ACC112 (cell line): ENCODE data around the gene ATP5PD.

Experiments
- H2AFZ ChIP-seq: fragments of 200-600 bp; sonication (generic); one replicate; pipeline ENCODE4 v1.6.0; 2017; ENCODE audit warnings: antibody characterized with exemption, low read length; ENCODE audit not compliant: unreplicated experiment
- H3K27ac ChIP-seq: fragments of 200-600 bp; sonication (generic); 2 replicates; pipeline ENCODE4 v1.5.1; 2014; ENCODE audit warnings: low read depth, mild to moderate bottlenecking, antibody characterized with exemption, low read length, moderate library complexity
- H3K27me3 ChIP-seq: fragments of 200-600 bp; sonication (generic); 2 replicates; pipeline ENCODE4 v1.6.1; 2014; ENCODE audit warnings: mild to moderate bottlenecking, antibody characterized with exemption, low read length, moderate library complexity, mixed read lengths; ENCODE audit not compliant: insufficient read depth
- H3K36me3 ChIP-seq: fragments of 200-600 bp; sonication (generic); 2 replicates; pipeline ENCODE4 v1.6.1; 2016; ENCODE audit warnings: mild to moderate bottlenecking, antibody characterized with exemption, low read length, moderate library complexity, mixed read lengths; ENCODE audit not compliant: insufficient read depth
- H3K4me1 ChIP-seq: fragments of 200-600 bp; sonication (generic); one replicate; pipeline ENCODE4 v1.6.1; 2016; ENCODE audit warnings: low read length, mixed read lengths; ENCODE audit not compliant: insufficient read depth, unreplicated experiment, control insufficient read depth
- H3K4me3 ChIP-seq: fragments of 200-600 bp; sonication (generic); 2 replicates; pipeline ENCODE4 v1.5.1; 2014; ENCODE audit warnings: mild to moderate bottlenecking, low read depth, low read length
- H3K79me2 ChIP-seq: fragments of 200-600 bp; sonication (generic); one replicate; pipeline ENCODE4 v1.6.0; 2016; ENCODE audit warnings: low read length; ENCODE audit not compliant: control insufficient read depth, unreplicated experiment, insufficient read depth

Gene ATP5PD

DNA sequence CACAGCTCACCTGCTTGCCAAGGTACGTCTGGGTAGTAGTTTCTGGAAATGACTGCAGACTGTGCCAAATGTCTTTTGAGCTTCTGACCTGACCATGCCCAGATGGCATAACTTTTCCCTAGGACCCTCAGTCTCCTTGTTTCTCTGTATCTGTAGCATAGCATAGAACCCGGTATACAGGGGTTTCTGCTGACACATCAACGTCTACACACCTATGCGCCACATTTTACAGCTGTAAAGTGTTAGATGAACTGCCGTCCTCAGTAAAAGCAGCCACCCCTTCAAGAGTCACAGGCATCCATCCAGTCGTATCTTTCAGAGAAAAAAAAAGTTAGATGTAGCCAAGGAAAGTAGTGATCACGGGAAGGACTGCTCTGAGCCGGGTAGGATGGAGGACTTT, 17.7 kb upstream of the ATP5PD start:
- H3K4me1 ChIP-seq, result peaks cover 6% of the 10 kb centered on the region
- no peak overlapping the region for H3K4me3 ChIP-seq
- H3K27me3 ChIP-seq, result no peaks in the 10 kb centered on the region
- no peaks in the 10 kb centered on the region for H3K79me2 ChIP-seq
- peaks cover 5% of the 10 kb centered on the region; the same call in 1 of the 2 replicates for H3K36me3 ChIP-seq
- no peak overlapping the region for H3K27ac ChIP-seq
- H2AFZ ChIP-seq, result no peak overlapping the region

DNA sequence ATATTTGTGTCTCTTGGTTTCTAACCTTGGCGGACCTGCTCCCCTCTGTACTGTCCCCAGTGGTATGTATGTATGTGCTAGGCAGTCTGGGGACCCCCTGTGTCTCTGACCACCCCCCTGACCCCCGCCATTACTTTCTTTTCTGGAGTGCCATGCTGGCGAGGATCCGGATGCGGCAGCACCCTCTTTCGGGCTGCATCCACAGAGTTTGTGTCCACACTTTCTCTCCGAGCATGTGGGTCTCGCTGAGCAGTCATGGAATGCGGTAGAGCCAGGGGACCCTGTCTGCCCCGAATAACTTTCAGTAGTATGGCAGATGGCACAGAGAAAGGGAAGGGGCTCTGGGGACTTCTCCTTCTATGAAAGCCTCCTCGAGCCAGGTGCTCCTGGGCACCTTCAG, 17.3 kb upstream of the ATP5PD start:
- Histone ChIP-seq H3K4me1 (peaks cover 6% of the 10 kb centered on the region), H3K4me3 (no peak overlapping the region), H3K79me2 (no peaks in the 10 kb centered on the region), H2AFZ (no peak overlapping the region), H3K27me3 (no peaks in the 10 kb centered on the region), H3K36me3 (peaks cover 5% of the 10 kb centered on the region; the same call in 1 of the 2 replicates), H3K27ac (no peak overlapping the region)

DNA sequence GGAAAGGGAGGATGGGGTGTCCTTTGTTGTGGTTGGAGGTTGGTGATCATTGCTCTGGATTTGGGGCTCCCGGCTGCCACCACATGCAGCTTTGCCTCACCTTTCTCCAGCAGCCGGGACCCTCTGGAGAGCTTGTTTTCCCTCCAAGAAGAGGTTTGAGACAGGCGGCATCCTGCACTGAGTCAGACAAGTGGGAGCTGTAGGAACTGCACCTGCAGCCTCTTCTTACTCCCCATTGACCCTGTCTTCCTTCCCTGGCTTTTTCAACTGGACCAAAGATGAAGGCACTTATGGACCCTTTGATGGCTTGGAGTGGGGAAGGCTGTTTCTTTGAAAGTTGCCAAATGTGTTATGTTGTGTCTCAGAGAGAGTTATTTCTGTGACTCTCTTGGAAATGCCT, 16.9 kb upstream of the ATP5PD start:
- Histone ChIP-seq H3K4me3 (no peak overlapping the region), H3K27ac (no peak overlapping the region), H3K27me3 (no peaks in the 10 kb centered on the region), H3K4me1 (peaks cover 6% of the 10 kb centered on the region), H2AFZ (no peak overlapping the region), H3K36me3 (peaks cover 5% of the 10 kb centered on the region; the same call in 1 of the 2 replicates), H3K79me2 (no peaks in the 10 kb centered on the region)

- Histone ChIP-seq H3K27me3 (no peaks in the 10 kb centered on the region), H3K79me2 (no peaks in the 10 kb centered on the region), H3K4me1 (peaks cover 6% of the 10 kb centered on the region), H3K27ac (no peak overlapping the region), H2AFZ (no peak overlapping the region), H3K4me3 (no peak overlapping the region), H3K36me3 (peaks cover 5% of the 10 kb centered on the region; the same call in 1 of the 2 replicates)
Measured at GRCh38 chr17:75063201-75063600, 16.4 kb upstream of the ATP5PD start.

GRCh38 chr17:75061618-75062017, 14.8 kb upstream of the ATP5PD start:
- H3K36me3 ChIP-seq, result peaks cover 5% of the 10 kb centered on the region; the same call in 1 of the 2 replicates

GRCh38 chr17:75061055-75061438, 14.3 kb upstream of the ATP5PD start:
- H3K36me3 ChIP-seq, result peaks cover 5% of the 10 kb centered on the region
- peaks cover 6% of the 10 kb centered on the region for H3K4me1 ChIP-seq
- no peak overlapping the region for H3K27ac ChIP-seq
- H2AFZ ChIP-seq, result no peak overlapping the region
- H3K27me3 ChIP-seq, result no peaks in the 10 kb centered on the region
- no peak overlapping the region for H3K4me3 ChIP-seq
- no peaks in the 10 kb centered on the region for H3K79me2 ChIP-seq

More at GRCh38 chr17:75061618-75062017, 14.8 kb upstream of the ATP5PD start:
- Histone ChIP-seq H3K4me1 (peaks cover 6% of the 10 kb centered on the region), H3K27me3 (no peaks in the 10 kb centered on the region), H3K4me3 (no peak overlapping the region), H3K79me2 (no peaks in the 10 kb centered on the region), H3K27ac (no peak overlapping the region), H2AFZ (no peak overlapping the region)

DNA sequence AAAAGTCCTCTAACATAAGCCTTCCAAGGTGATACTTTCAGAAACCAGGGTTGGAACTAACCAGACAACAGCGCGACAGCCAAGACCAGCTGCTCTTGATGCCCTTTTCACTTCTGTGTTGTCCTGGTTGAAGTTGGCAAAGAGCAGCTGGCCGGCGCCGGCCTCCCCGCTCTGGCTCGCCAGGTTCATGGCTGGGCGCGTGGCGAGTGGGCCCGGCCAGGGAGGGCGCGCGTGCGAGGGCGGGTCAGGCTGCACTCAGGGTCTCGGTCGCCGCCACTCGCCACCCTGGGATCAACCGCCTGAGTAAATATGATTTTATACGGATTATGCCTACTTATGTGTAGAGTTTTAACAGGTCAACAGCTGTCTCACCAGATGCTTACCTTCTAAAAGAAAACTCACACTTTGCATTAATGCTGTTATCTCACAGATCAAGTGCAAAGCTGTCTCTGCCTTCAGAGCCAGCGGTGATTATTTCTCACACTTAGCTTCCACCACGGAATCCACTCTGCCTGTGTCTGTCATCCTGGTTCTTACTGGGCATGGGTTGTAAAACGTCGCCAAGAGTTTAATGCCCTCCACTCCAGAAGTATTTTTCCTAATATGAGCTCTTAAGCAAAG, 13.8 kb upstream of the ATP5PD start:
- Histone ChIP-seq H3K4me1 (peaks cover 3% of the 10 kb centered on the region), H3K27ac (no peak overlapping the region), H3K79me2 (no peaks in the 10 kb centered on the region), H3K4me3 (no peak overlapping the region), H3K27me3 (no peaks in the 10 kb centered on the region), H3K36me3 (peaks cover 5% of the 10 kb centered on the region), H2AFZ (no peak overlapping the region)

DNA sequence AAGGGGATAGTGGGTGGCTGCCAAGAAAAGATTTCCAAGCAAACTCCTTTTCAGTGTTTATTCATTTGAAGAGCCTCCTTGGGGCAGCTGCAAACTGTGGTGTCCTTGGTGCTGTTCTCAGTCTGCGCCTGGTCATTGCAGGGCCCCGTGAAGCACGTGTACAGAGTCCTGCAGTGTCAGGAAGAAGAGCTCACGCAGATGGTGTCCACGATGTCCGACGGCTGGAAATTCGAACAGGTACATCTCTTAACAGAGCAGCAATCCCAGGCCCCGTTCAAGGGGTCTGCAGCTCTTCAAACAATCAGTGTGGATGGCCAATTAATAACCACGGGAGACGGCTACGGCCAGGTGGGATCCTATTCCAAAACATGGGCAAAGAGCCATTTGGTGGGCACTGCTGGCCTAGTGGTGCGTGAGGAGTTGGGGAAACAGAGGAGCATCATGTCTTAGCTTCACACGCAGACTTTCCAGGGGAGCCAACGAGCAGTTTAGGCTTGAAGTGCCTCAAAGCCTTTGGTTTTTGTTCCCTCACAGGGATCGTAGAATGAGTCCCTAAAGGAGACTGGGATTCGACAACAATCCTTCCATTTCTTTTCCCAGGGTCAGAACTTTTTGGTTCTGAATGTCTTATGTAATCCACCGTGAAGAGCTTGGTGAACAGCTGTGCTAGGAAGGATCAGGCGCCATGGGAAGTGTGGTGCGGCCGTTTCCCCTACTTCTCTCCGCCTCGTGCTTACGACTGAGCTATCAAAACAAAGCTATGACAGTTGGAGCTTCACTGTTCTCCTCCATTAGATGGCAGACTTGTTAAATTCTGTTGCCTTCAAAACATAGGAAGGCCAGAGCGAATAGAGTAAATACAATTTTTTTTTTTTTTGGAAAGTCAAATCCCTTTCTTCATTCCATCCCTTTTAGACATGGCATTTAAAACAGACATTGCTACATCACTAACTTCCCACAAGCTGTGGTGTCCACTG, 12.9 kb upstream of the ATP5PD start:
- H3K27me3 ChIP-seq, result no peaks in the 10 kb centered on the region
- no peaks in the 10 kb centered on the region for H3K79me2 ChIP-seq
- no peak overlapping the region for H3K27ac ChIP-seq
- no peak overlapping the region for H2AFZ ChIP-seq
- H3K4me1 ChIP-seq, result no peaks in the 10 kb centered on the region
- H3K36me3 ChIP-seq, result peaks cover 5% of the 10 kb centered on the region
- H3K4me3 ChIP-seq, result no peak overlapping the region

GRCh38 chr17:75051941-75052340, 5.2 kb upstream of the ATP5PD start:
- no peaks in the 10 kb centered on the region for H3K27me3 ChIP-seq
- H3K36me3 ChIP-seq, result peaks cover 9% of the 10 kb centered on the region
- peaks cover 10% of the 10 kb centered on the region for H3K4me1 ChIP-seq
- no peak overlapping the region for H3K4me3 ChIP-seq
- H2AFZ ChIP-seq, result no peak overlapping the region
- no peak overlapping the region for H3K27ac ChIP-seq
- peaks cover 16% of the 10 kb centered on the region for H3K79me2 ChIP-seq

GRCh38 chr17:75049706-75050105, 2.9 kb upstream of the ATP5PD start:
- H3K27me3 ChIP-seq, result no peaks in the 10 kb centered on the region
- peaks cover 9% of the 10 kb centered on the region for H3K36me3 ChIP-seq
- H3K79me2 ChIP-seq, result peaks cover 24% of the 10 kb centered on the region

More at GRCh38 chr17:75049706-75050105, 2.9 kb upstream of the ATP5PD start:
- Histone ChIP-seq H2AFZ (no peak overlapping the region), H3K4me3 (no peak overlapping the region), H3K4me1 (peaks cover 13% of the 10 kb centered on the region), H3K27ac (no peak overlapping the region)
